HEK293T (cell line): Measurements from ENCODE around the gene SLTM.

Experiments
- ARNT ChIP-seq: fragments of 450-650 bp; IDR thresholded peaks from 2 replicates; pipeline ENCODE4 v1.6.1; 2017; ENCODE audit warnings: mild to moderate bottlenecking
- BHLHE40 ChIP-seq: fragments of 450-650 bp; IDR thresholded peaks from 2 replicates; pipeline ENCODE4 v1.6.1; 2016; ENCODE audit warnings: mild to moderate bottlenecking, moderate library complexity, borderline replicate concordance
- ELF4 ChIP-seq: fragments of 450-650 bp; IDR thresholded peaks from 2 replicates; pipeline ENCODE4 v1.6.1; 2017; ENCODE audit warnings: antibody characterized with exemption
- FOXM1 ChIP-seq: fragments of 450-650 bp; IDR thresholded peaks from 2 replicates; pipeline ENCODE4 v1.6.1; 2017; ENCODE audit warnings: mild to moderate bottlenecking, borderline replicate concordance
- HDGF ChIP-seq: fragments of 450-650 bp; IDR thresholded peaks from 2 replicates; pipeline ENCODE4 v1.6.1; 2017; ENCODE audit warnings: antibody characterized with exemption, borderline replicate concordance
- LEF1 ChIP-seq: fragments of 450-650 bp; IDR thresholded peaks from 2 replicates; pipeline ENCODE4 v1.6.1; 2017; ENCODE audit warnings: mild to moderate bottlenecking, borderline replicate concordance
- NFRKB ChIP-seq: fragments of 450-650 bp; IDR thresholded peaks from 2 replicates; pipeline ENCODE4 v1.6.1; 2016; ENCODE audit warnings: mild to moderate bottlenecking, moderate library complexity
- PKNOX1 ChIP-seq: fragments of 450-650 bp; IDR thresholded peaks from 2 replicates; pipeline ENCODE4 v1.6.1; 2016
- SP1 ChIP-seq: fragments of 450-650 bp; IDR thresholded peaks from 2 replicates; pipeline ENCODE4 v1.6.1; 2017
- TARDBP ChIP-seq: fragments of 450-650 bp; IDR thresholded peaks from 2 replicates; pipeline ENCODE4 v1.6.1; 2016

GRCh38 chr15:58875343-58875742 lies 58.1 kb downstream of the SLTM start:
- TF ChIP-seq PKNOX1 (no peak), NFRKB (no peak), LEF1 (no peak), SP1 (no peak), TARDBP (no peak), HDGF (no peak), FOXM1 (no peak), BHLHE40 (no peak), ELF4 (no peak), ARNT (no peak)
